ENCODE results near the gene ANO10. TPM values are rescaled to one million over a fixed set of nuclear protein-coding genes. Genes with fewer than 3 reads are reported as not detected.
A peak's percentile ranks its signal among the peaks of the same experiment; 100 is the strongest.
"Not testable (repeated sequence)": the region's sequence is repeated elsewhere in the genome, so short reads cannot be mapped to it uniquely, and the experiment has no call there.

The ANO10 gene, protein sequence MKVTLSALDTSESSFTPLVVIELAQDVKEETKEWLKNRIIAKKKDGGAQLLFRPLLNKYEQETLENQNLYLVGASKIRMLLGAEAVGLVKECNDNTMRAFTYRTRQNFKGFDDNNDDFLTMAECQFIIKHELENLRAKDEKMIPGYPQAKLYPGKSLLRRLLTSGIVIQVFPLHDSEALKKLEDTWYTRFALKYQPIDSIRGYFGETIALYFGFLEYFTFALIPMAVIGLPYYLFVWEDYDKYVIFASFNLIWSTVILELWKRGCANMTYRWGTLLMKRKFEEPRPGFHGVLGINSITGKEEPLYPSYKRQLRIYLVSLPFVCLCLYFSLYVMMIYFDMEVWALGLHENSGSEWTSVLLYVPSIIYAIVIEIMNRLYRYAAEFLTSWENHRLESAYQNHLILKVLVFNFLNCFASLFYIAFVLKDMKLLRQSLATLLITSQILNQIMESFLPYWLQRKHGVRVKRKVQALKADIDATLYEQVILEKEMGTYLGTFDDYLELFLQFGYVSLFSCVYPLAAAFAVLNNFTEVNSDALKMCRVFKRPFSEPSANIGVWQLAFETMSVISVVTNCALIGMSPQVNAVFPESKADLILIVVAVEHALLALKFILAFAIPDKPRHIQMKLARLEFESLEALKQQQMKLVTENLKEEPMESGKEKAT
- polyA plus RNA-seq (ENCODE audit: insufficient read length): 44.3 TPM
- long read RNA-seq, donor 1, transcript ANO10-201 (13 exons, 3,212 nt): major isoform, 6 of 18 reads
- long read RNA-seq, donor 1, partial matches to known transcripts: 0 of 18 reads
- long read RNA-seq, donor 1, other reads (novel, unspliced or antisense): 10 of 18 reads
- long read RNA-seq, donor 2, partial matches to known transcripts: 0 of 4 reads
- long read RNA-seq, donor 2, other reads (novel, unspliced or antisense): 0 of 4 reads
- long read RNA-seq, donor 3, partial matches to known transcripts: 0 of 1 reads
- long read RNA-seq, donor 3, other reads (novel, unspliced or antisense): 0 of 1 reads
- long read RNA-seq, donor 4: 0 reads
- long read RNA-seq, donor 5, partial matches to known transcripts: 0 of 4 reads
- long read RNA-seq, donor 5, other reads (novel, unspliced or antisense): 0 of 4 reads
- long read RNA-seq, donor 6, transcript ANO10-201 (13 exons, 3,212 nt): major isoform, 7 of 7 reads
- long read RNA-seq, donor 6, partial matches to known transcripts: 0 of 7 reads
- long read RNA-seq, donor 6, other reads (novel, unspliced or antisense): 0 of 7 reads
- long read RNA-seq, donor 7, transcript ANO10-201 (13 exons, 3,212 nt): major isoform, 5 of 5 reads
- long read RNA-seq, donor 7, partial matches to known transcripts: 0 of 5 reads
- long read RNA-seq, donor 7, other reads (novel, unspliced or antisense): 0 of 5 reads
- long read RNA-seq, donor 8: 0 reads

DNA sequence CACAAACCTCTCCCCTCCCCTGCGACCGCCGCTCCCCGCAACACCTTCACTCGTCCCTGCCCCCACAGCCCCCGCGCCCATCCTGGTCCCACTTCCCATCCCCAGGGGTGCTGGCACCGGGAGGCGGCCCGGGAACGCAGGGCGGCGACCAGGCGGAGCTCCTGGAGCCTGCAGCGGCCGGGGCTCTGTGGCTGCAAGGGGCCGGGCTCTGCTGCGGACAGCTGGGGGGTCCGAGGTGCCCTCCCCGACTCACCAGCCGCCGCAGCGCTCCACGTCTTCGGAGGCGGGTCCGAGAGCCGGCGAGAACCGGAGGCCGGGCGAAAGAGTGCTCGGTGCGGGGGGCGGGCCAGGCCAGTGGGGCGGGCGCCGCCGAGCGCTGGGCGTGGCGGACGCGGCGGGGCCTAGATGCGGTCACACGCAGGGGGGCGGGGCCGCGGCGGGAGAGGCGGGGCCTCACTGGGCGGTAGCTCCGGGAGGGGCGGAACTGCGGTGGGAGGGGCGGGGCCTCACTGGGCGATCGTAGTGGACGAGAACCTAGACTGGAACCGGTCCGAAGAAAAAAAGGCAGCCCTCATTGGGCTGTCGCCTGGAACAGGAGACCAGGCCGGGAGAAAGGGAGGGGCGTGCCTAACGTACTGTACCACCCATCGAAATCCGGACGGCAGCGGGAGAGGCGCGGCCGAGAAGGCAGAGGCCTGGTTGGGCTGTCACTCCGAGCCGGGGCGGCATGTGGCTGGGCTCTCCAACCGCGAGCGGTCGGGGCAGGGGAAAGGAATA, at the start of gene ANO10:
TSS of gene ANO10 (minus strand) at position 356 of the 777 bp plus-strand sequence. CDS start 16,159 bp downstream, outside the sequence.
- peak; percentile 98 for DNase-seq

DNA sequence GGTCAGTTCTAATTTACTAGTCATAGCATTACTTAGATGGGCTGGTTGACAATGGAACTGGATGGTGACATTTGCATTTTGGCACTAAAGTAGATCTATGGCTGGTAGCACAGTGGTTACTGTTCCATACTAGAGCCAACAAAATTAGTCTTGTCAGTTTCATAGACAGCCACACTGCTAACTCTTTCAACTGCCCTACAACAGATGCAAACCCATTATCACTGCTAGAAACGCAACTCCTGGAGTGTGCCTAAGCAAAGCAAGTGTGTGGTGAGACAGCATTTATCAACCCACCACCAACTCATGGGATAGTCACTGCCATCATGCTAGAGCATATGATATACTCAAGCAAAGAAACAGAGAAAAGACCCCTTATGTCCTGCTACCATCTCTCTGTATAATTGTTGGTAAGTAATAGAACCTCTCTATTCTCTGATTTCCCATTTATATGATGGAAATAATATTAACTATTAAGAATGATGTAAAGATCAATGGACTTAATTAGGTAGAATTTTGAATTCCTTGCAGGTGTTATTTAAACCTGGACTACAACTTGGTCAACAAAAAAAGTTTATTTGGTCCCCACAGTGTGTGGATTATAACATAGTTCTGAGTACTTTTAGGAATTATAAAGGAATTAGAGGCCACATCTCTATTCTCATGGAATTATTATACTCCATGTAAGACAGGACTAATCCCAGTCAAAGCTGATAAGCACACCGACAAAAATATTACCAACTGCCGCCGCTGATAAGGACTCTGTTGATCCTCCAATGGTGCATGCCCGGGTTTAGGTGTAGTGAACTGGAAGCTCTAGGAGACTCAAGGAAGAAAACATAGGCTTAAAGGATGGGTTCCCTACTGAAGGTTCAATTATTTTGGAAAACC, 49.1 kb upstream of the ANO10 start:
- no peak for DNase-seq

DNA sequence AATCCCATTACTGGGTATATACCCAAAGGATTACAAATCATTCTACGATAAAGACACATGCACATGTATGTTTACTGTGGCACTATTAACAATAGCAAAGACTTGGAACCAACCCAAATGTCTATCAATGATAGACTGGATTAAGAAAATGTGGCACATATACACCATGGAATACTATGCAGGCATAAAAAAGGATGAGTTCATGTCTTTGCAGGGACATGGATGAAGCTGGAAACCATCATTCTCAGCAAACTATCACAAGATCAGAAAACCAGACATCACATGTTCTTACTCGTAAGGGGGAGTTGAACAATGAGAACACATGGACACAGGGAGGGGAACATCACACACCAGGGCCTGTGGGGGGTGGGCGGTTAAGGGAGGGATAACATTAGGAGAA, 43.2 kb upstream of the ANO10 start:
- not testable (repeated sequence) for DNase-seq

DNA sequence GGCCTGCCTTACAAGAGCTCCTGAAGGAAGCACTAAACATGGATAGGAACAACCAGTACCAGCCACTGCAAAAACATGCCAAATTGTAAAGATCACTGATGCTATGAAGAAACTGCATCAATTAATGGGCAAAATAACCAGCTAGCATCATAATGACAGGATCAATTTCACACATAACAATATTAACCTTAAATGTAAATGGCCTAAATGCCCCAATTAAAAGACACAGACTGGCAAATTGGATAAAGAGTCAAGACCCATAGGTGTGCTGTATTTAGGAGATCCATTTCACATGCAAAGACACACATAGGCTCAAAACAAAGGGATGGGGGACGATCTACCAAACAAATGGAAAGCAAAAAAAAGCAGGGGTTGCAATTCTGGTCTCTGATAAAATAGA, 39.6 kb upstream of the ANO10 start:
- DNase-seq: not testable (repeated sequence)

DNA sequence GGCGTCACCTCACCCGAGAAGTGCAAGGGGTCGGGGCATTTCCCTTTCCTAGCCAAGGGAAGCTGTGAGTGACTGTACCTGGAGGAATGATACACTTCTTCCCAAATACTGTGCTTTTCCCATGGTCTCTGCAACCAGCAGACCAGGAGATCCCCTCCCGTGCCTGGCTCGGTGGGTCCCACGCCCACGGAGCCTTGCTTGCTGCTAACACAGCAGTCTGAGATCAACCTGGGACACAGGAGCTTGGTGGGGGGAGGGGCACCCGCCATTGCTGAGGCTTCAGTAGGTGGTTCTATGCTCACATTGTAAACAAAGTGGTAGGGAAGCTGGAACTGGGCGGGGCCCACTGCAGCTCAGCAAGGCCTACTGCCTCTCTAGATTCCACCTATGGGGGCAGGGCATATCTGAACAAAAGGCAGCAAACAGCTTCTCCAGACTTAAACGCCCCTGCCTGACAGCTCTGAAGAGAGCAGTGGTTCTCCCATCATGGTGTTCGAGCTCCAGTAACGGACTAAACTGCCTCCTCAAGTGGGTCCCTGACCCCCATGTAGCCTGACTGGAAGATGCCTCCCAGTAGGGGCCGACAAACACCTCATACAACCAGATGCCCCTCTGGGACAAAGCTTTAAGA, 37.6 kb upstream of the ANO10 start:
- no peak for DNase-seq

DNA sequence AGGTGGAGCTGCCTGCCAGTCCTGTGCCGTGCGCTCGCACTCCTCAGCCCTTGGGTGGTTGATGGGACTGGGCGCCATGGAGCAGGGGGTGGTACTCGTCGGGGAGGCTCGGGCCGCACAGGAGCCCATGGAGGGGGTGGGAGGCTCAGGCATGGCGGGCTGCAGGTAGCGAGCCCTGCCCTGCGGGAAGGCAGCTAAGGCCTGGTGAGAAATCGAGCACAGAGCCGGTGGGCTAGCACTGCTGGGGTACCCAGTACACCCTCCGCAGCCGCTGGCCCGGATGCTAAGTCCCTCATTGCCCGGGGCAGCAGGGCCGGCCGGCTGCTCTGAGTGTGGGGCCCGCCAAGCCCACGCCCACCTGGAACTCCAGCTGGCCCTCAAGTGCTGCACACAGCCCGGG, 34.6 kb upstream of the ANO10 start:
- not testable (repeated sequence) for DNase-seq

DNA sequence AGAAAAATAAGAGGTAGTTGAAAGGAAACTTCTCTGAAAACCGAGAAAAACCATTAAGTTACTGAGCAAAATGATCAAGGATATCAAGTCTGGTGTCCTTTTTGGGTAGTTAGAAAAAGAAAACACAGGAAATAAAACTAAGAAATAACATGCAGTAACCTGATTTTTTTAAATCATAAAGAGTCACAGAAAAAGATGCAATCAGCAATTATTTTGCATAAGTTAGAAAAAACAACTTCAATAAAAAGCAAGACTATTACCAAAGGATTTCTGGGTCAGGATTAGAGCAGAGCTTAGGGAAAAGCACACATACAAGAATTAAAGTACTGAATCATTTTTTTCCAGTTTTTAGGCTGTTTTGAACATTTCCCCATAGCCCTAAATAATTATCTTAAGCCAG, 28.5 kb upstream of the ANO10 start:
- no peak for DNase-seq

DNA sequence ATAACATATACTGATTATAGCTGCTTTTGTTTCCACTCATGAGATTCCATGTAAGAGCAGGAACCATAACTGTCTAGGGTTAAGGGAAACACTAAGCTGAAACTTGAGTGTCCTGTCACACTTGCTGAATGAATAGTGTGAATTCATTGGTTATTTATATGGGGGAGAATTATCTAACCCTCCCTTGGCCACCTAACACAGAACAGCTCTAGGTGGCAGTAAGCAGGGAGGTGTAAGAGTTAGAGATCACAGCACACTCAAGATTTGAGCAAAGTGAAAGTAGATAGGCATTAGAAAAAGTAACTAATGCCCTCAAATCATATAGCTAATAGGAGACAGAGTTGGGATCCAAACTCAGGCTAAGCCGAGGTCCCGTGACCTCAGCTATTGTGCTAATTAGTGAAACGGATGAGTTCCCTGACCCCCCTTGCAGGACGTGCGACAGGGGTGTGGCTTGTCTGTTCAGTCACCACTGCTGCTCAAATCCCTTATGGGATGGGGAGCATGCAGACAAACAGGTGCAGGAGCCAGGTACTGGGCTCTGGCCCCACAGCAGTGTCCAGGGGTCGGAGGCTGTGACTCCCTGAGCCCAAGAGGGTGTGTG, 27.7 kb upstream of the ANO10 start:
- no peak for DNase-seq

DNA sequence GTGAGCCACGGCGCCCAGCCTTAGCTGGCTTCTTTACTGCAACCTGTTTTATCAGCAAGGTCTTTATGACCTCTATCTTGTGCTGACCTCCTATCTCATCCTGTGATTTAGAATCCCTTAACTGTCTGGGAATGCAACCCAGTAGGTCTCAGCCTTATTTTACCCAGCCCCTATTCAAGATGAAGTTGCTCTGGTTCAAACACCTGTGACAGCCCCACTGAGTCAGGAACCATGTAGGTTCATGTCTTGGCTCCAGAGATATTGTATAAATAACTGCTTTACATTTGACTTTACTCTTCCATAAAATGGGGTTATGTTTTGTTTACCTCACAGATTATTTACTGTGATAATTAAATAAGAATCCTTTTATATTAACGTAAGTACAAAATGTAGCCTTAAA, 27.1 kb upstream of the ANO10 start:
- no peak for DNase-seq

DNA sequence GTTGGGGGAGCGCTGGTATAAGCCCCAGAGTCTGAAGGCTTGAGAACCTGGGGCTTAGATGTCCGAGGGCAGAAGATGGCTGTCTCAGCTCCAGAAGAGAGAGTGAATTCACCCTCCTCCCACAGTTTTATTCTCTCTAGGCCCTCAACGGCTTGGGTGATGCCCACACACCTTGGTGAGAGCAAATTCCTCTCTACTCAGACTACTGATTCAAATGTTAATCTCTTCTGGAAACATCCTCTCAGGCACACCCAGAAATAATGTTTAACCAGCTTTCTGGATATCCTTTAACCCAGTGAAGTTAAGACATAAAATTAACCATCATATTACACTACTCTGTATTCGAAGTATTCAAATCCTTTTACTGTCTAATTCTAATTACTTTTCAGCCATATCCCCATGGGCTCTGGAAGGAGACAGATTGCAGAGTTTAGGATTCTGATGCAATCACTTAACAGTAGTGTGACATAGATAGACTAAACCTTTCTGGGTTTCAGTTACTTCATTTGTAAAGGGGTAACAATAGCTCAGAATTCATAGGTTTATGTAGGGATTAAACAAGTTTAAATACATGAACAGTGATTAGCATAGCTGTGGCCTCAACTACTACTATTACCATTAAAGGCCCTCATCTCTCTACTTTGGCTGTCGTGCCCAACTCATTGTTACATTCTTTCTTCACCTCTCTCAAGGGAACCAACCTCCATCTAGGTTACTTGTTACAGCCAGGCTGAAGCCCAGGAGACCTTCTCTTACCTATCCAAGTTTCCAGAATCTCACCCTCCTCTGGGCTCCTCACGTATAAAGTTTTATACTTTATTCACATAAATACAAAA, 25.7 kb upstream of the ANO10 start:
- no peak for DNase-seq

DNA sequence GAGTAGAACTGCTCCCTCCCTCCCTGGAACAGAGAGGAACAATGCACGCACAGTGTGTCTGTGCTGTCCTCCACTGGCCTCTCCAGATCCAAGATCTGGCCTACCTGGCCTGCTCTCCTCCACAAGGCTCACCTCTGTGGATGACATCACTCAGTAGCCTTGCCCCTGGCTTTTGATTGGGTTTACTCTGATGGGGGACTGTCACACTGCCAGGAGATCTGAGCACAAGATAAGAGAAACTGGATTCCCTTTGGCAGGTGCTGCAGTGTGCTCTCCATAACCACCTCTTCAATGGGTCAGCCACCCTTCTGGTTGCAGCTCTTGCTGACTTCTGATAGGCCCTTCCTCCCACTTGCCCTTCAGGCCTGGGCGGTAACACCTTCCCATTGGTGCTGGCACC, 22.6 kb upstream of the ANO10 start:
- DNase-seq: no peak

DNA sequence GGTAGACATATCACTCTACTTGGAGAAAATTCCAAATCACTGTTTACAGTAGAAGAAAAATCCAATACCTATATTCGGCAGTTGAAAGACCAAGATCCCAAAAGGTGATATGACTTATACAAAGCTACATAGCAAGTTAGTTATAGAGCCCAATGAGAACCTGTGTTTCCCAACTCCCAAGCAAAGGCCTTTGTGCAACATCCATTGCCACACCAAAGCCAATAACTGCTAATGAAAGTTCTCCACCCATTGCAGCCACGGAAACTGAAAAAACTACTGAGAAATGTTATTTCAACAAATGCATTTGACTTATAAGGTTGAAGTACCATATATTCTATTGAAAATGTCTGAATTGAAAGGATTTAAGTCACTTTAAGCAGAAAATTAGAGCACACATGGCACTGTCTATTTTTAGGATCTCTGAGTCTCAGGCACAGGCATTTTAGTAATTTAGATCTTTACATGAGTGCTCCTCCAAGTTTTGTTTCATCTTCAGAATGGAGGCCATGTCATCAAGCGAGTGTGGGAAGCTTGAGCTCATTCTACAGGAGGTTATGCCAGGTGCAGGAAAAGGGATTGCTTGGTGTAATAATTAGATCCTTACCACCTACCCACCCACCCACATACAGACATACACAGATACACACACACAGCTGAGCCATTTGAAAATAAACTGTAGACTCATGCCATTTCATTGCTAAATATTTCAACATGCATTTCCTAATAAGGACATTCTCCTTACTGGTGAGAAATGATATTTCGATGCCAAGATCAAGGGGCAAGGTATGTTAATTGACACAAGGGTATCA, 19.7 kb upstream of the ANO10 start:
- no peak for DNase-seq

DNA sequence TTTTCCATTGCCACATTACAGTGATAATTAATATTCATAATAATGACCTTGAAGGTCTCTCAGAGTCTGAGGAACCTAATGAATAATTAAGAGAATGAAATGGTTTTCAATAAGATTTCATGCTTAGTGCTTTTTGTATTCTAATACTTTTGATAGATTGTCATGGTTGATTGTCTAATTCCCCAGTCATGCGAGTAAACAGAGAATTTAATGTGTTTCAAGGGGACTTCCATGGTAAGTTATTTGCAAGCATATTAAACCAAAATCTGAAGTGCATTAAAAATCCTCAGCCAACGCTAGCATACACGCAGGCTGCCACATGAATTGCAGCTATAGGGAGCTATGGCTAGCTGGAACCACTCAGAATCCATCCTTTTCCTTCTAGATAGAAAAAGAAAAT, 18.9 kb upstream of the ANO10 start:
- DNase-seq: no peak

DNA sequence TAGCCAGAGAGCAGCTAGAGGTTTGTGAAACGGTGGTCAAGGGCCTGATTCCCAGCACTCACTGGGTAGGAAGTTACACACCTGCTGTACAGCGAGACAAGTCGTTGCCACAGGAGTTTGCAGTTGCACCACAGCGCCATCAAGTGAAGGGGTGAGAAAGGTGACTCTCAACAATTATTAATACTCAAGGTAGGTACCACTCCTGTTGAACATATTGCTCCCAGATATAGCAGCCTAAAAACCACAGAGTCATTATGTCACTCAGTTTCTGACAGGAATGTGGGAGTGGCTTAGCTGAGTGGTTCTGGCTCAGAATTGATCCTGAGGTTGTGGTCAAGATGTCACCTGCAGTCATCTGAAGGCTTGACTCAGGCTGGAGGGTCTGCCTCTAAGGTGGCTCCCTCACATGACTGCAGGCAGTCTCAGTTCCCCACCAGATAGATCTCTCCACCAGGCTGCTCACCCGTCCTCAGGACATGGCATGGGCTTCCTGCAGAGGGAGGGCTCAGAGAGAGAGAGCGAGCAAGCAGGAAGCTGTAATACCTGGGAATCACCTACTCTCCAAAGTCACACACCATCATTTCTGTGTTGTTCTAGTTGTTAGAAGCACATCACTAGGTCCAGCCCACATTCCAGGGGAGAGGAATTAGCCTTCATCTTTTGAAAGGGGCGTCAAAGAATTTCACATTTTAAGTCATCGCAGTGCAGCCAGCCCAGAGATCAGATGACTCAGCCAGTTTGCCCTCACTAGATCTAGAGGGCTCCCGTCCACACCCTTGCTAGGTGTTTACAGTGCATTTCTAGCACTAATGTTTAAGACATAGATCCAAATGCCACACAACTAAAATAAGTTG, 17.0 kb upstream of the ANO10 start:
- DNase-seq: no peak

DNA sequence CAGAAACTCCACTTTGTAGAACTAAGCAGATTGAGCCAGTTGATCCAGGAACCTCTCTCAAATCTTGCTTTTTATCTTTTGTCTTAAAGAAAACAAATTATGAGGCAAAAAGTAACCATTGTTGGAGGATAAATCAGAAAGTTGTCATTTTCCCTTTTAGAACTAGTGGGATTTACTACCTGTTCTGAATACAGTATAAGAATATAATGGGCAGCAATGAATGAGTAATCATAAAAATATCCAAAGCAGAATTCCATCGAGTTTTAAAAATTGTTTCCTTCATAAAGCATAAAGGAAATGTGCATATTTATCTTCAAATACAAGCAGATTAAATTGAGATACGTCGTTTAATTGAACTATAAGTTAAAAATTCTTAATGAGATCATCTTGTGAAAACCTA, 15.9 kb upstream of the ANO10 start:
- DNase-seq: no peak

DNA sequence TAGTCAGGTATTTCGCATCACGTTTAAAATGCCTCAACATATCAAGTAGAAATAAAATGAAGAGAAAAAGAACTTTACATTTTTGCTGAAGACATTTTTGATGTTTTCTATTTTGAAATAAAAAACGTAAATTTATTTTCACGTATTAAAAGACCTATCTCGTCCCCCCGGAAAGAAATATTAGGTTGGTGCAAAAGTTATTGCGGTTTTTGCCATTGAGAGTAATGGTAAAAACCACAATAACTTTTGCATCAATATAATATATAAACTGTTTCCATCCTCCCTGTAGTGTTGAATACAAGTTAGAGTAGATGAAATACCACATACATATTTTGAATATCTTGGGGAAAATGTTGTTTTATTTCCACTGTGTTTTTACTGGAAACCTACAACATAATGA, 11.2 kb upstream of the ANO10 start:
- DNase-seq: no peak
